ENCODE results near the gene ILF3.

The ILF3 gene

DNA sequence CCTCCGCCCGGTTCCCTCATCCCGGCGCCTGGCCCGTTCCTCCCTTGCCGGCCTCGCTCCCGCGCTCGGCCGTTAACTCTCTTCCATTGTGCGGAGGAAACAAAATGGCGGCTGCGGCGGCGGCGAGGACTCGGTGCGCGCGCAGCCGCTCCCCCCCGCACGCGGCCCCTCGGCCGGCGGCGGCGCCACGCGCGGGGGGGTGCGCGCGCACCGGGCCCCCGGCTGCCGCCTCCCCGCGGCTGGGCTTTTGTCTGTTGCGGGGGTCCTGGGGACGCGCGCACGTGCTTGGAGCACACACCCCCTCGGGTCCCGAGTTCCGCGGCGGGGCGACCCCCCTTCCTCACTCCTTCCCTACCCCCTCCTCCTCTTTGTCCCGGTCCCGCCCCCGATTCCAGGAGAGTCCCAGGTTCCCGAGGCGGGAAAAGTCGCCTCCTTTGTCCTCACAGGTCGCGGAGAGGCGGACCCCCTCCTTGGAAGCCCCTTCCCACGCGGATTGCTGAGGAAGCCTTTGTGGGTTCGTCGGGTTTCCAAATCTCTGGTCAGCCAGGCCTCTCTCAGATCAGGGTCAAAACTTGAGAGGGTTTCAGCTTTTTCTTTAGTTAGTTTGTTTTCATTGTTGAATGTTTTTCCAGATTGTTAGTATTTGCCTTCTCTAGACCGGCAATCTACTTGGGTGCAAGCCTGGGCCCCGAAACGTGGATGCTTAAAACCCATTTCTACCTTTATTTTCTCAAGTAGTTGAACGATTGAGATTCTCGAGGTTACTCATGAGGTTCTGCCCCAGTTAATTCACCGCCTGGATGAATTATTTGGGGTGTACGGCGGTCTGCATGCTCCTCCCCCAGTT is 687 bp downstream of the ILF3 start:
- no peak for TF ChIP-seq CTCF (IDR thresholded peaks at IDR 0.05; ENCODE audit: poor library complexity, severe bottlenecking)
- DNase-seq (ENCODE audit: low spot score) (no peak), ATAC-seq (ENCODE audit: low read depth) (peak; percentile 30; the same call in 2 of the 3 replicates)
- peaks cover 12% of the 10 kb centered on the region for H3K4me1 ChIP-seq (ENCODE audit: insufficient read depth, poor library complexity, severe bottlenecking)
- no peaks in the 10 kb centered on the region for H3K9me3 ChIP-seq (ENCODE audit: severe bottlenecking)
- peak overlapping the region; percentile 88 for H3K27ac ChIP-seq (ENCODE audit: poor library complexity, severe bottlenecking)
- H3K4me3 ChIP-seq (ENCODE audit: severe bottlenecking), result peak overlapping the region; percentile 83
- H3K27me3 ChIP-seq (ENCODE audit: insufficient read depth, poor library complexity, severe bottlenecking), result no peaks in the 10 kb centered on the region
- peaks cover 48% of the 10 kb centered on the region for H3K36me3 ChIP-seq (ENCODE audit: low read depth)

- no peak for DNase-seq (ENCODE audit: low spot score)
- peaks cover 56% of the 10 kb centered on the region for H3K36me3 ChIP-seq (ENCODE audit: low read depth)
- peak overlapping the region; percentile 83 for H3K4me3 ChIP-seq (ENCODE audit: severe bottlenecking)
- H3K4me1 ChIP-seq (ENCODE audit: insufficient read depth, poor library complexity, severe bottlenecking), result peaks cover 12% of the 10 kb centered on the region
- no peak for TF ChIP-seq CTCF (IDR thresholded peaks at IDR 0.05; ENCODE audit: poor library complexity, severe bottlenecking)
- H3K27ac ChIP-seq (ENCODE audit: poor library complexity, severe bottlenecking), result peak overlapping the region; percentile 88
- H3K27me3 ChIP-seq (ENCODE audit: insufficient read depth, poor library complexity, severe bottlenecking), result no peaks in the 10 kb centered on the region
- peak; percentile 7; the same call in 1 of the 3 replicates for ATAC-seq (ENCODE audit: low read depth)
- no peaks in the 10 kb centered on the region for H3K9me3 ChIP-seq (ENCODE audit: severe bottlenecking)
Measured at GRCh38 chr19:10655457-10656312, 1.5 kb downstream of the ILF3 start.

GRCh38 chr19:10660346-10660745 is 6.2 kb downstream of the ILF3 start:
- DNase-seq (ENCODE audit: low spot score), result no peak
- Histone ChIP-seq H3K36me3 (ENCODE audit: low read depth) (peaks cover 84% of the 10 kb centered on the region), H3K9me3 (ENCODE audit: severe bottlenecking) (no peaks in the 10 kb centered on the region), H3K27me3 (ENCODE audit: insufficient read depth, poor library complexity, severe bottlenecking) (no peaks in the 10 kb centered on the region), H3K27ac (ENCODE audit: poor library complexity, severe bottlenecking) (no peak overlapping the region), H3K4me3 (ENCODE audit: severe bottlenecking) (no peak overlapping the region), H3K4me1 (ENCODE audit: insufficient read depth, poor library complexity, severe bottlenecking) (peaks cover 15% of the 10 kb centered on the region)
- TF ChIP-seq CTCF (IDR thresholded peaks at IDR 0.05; ENCODE audit: poor library complexity, severe bottlenecking), result no peak
- 0 out of 3 replicates have a peak, but pooled peaks have one; percentile 30 for ATAC-seq (ENCODE audit: low read depth)

DNA sequence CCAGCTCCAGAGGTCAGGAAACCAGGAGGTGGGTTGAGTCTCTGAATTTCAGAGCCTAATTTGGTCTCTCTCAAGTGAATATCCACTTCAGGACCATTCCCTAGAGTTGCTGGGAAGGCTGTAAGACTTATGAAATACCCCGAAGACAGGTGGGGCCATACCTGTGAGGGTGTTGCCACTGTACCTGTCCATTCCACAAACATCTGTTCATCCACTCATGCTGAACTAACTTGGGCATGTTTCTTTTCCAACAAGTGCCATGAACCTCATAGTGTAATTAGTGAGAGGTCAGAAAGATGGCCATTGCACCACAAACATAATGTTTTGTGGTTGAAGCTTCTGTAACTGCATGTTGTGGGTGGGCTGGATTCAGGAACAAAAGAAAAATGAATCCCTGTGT is 7.8 kb downstream of the ILF3 start:
- no peak overlapping the region for H3K27ac ChIP-seq (ENCODE audit: poor library complexity, severe bottlenecking)
- ATAC-seq (ENCODE audit: low read depth) (peak; percentile 41; the same call in 1 of the 3 replicates), DNase-seq (ENCODE audit: low spot score) (no peak)
- H3K4me1 ChIP-seq (ENCODE audit: insufficient read depth, poor library complexity, severe bottlenecking), result peaks cover 9% of the 10 kb centered on the region
- peaks cover 81% of the 10 kb centered on the region for H3K36me3 ChIP-seq (ENCODE audit: low read depth)
- no peak for TF ChIP-seq CTCF (IDR thresholded peaks at IDR 0.05; ENCODE audit: poor library complexity, severe bottlenecking)
- no peaks in the 10 kb centered on the region for H3K27me3 ChIP-seq (ENCODE audit: insufficient read depth, poor library complexity, severe bottlenecking)
- no peak overlapping the region for H3K4me3 ChIP-seq (ENCODE audit: severe bottlenecking)
- no peaks in the 10 kb centered on the region for H3K9me3 ChIP-seq (ENCODE audit: severe bottlenecking)

Data from RWPE2 (cell line).